CD8-positive, alpha-beta memory T cell (primary cell): ENCODE measurements around the gene SLC10A7. TPM values are rescaled to one million over a fixed set of nuclear protein-coding genes. Genes with fewer than 3 reads are reported as not detected.

Experiments
- CTCF ChIA-PET: fragments of 350-600 bp; sonication (Branson Sonifier 250); formaldehyde crosslinking; loops from one replicate; lab custom pipeline; 2021; ENCODE audit warnings: antibody characterized with exemption; lab: Charles Lee
- POLR2A ChIA-PET: fragments of 350-600 bp; sonication (Branson Sonifier 250); formaldehyde crosslinking; loops from one replicate; lab custom pipeline; 2021; ENCODE audit warnings: antibody characterized with exemption; lab: Charles Lee
- DNase-seq, 5 donors: peaks; one replicate each; pipeline versions ENCODE4 v3.0.0 to v3.0.0-alpha.2; 2020 to 2022; ENCODE audit warnings: mixed read lengths in 1 of 5
- H3K27ac ChIP-seq: one replicate; pipeline ENCODE4 v1.7.0; 2013; ENCODE audit warnings: low read depth, mild to moderate bottlenecking, low read length, moderate library complexity
- H3K27me3 ChIP-seq: 2 replicates; pipeline ENCODE4 v1.7.0; 2013; ENCODE audit warnings: low read length, mild to moderate bottlenecking; ENCODE audit not compliant: insufficient read depth, poor library complexity, severe bottlenecking
- H3K36me3 ChIP-seq: 2 replicates; pipeline ENCODE4 v1.7.0; 2013; ENCODE audit warnings: mild to moderate bottlenecking, low read length, moderate library complexity; ENCODE audit not compliant: insufficient read depth
- H3K4me1 ChIP-seq: 2 replicates; pipeline ENCODE4 v1.7.0; 2013; ENCODE audit warnings: mild to moderate bottlenecking, low read length, moderate library complexity; ENCODE audit not compliant: insufficient read depth
- H3K4me3 ChIP-seq: 2 replicates; pipeline ENCODE4 v1.7.0; 2013; ENCODE audit warnings: mild to moderate bottlenecking, low read length
- H3K9me3 ChIP-seq: 2 replicates; pipeline ENCODE4 v1.7.0; 2013; ENCODE audit warnings: mild to moderate bottlenecking, low read length
- H3K27ac Mint-ChIP-seq, 8 donors: one replicate each; pipeline ENCODE4 v1.8.0; 2020 to 2021; ENCODE audit warnings: mixed read lengths in 8 of 8, mild to moderate bottlenecking in 6 of 8, inconsistent platforms in 3 of 8, moderate library complexity in 3 of 8
- H3K27me3 Mint-ChIP-seq, 2 donors: one replicate each; pipeline ENCODE4 v1.8.0; 2020 to 2021; ENCODE audit warnings: mixed read lengths in 2 of 2, mild to moderate bottlenecking in 1 of 2, moderate library complexity in 1 of 2
- H3K36me3 Mint-ChIP-seq, 3 donors: one replicate each; pipeline ENCODE4 v1.8.0; 2020 to 2021; ENCODE audit warnings: mixed read lengths in 3 of 3, inconsistent platforms in 1 of 3, mild to moderate bottlenecking in 1 of 3
- H3K4me1 Mint-ChIP-seq, 3 donors: one replicate each; pipeline ENCODE4 v1.8.0; 2020 to 2021; ENCODE audit warnings: mixed read lengths in 3 of 3, inconsistent platforms in 1 of 3, mild to moderate bottlenecking in 1 of 3
- H3K4me3 Mint-ChIP-seq, 7 donors: one replicate each; pipeline ENCODE4 v1.8.0; 2020 to 2021; ENCODE audit warnings: mixed read lengths in 7 of 7, mild to moderate bottlenecking in 6 of 7, moderate library complexity in 4 of 7, inconsistent platforms in 2 of 7
- H3K9me3 Mint-ChIP-seq, 5 donors: one replicate each; pipeline ENCODE4 v1.8.0; 2020 to 2022; ENCODE audit warnings: mixed read lengths in 5 of 5, mild to moderate bottlenecking in 3 of 5, moderate library complexity in 2 of 5, inconsistent platforms in 1 of 5
- polyA plus RNA-seq: library from polyadenylated mRNA; unstranded; fragments of 300-500 nt; fragmentation: Illumina TruSeq; gene quantifications from one replicate; pipeline ENCODE4 v1.2.3, GENCODE V29; 2021
- total RNA-seq, 2 experiments: library from RNA; stranded (reverse); gene quantifications; one replicate each; pipeline ENCODE4 v1.2.3, GENCODE V29; 2021

Gene SLC10A7
- total and polyA plus RNA-seq, 3 experiments from 2014 or later: 9.0 to 15.7 (median 13.0) TPM

DNA sequence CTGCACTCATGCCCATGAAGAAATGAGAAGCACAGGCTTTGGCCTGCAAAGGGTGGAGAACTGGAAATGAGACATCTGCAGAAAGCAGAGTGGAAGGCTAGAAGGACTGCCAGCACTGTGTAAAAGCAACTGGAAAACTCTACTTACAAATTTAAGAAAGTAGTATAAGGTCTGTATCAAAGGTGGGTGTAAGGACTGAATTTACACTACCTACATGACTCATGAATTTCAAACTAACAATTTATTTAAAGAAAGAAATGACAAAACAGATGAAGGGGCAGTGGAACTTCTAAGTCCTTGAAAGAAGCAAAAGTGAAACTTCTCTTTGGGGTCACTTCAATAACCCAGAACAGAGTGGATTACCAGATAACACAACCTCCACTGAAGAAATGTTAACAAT, 71.2 kb downstream of the SLC10A7 start:
- Histone ChIP-seq H3K4me3 (no peak overlapping the region), H3K4me1 (no peaks in the 10 kb centered on the region), H3K36me3 (no peaks in the 10 kb centered on the region), H3K27me3 (no peaks in the 10 kb centered on the region), H3K9me3 (no peaks in the 10 kb centered on the region), H3K27ac (no peak overlapping the region)
- Mint-ChIP-seq H3K27me3 (no peaks in the 10 kb centered on the region), H3K4me3 (peak overlapping the region in 6 of 7 donors; percentile 32 to 63 (median 55)), H3K9me3 (no peaks in the 10 kb centered on the region), H3K36me3 (peaks cover 6 to 10% (median 7%) of the 10 kb centered on the region in 3 donors), H3K4me1 (peaks cover 33 to 37% (median 35%) of the 10 kb centered on the region in 3 donors), H3K27ac (peak overlapping the region in 6 of 8 donors; percentile 9 to 53 (median 32))
- DNase-seq: no peak
- ChIA-PET POLR2A (no interaction called here), CTCF (no interaction called here)

DNA sequence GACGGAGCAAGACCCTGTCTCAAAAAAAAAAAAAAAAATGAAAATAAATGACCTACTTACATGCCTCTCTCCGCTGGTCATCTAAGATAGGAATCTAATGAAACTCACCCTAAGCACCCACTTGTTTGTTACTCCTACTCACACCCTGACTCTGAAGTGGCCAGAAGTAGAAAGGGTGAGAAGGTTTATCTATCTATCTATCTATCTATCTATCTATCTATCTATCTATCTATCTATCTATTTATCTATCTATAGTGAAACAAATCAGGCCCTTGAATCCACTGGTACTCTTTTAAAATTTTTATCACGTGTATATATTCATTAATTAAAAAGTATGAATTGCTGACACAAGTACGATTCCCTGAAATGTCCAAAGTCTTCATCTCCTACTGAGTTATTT, 75.2 kb downstream of the SLC10A7 start:
- peaks cover 28 to 30% (median 29%) of the 10 kb centered on the region in 3 donors for H3K4me1 Mint-ChIP-seq
- CTCF ChIA-PET: no interaction called here

DNA sequence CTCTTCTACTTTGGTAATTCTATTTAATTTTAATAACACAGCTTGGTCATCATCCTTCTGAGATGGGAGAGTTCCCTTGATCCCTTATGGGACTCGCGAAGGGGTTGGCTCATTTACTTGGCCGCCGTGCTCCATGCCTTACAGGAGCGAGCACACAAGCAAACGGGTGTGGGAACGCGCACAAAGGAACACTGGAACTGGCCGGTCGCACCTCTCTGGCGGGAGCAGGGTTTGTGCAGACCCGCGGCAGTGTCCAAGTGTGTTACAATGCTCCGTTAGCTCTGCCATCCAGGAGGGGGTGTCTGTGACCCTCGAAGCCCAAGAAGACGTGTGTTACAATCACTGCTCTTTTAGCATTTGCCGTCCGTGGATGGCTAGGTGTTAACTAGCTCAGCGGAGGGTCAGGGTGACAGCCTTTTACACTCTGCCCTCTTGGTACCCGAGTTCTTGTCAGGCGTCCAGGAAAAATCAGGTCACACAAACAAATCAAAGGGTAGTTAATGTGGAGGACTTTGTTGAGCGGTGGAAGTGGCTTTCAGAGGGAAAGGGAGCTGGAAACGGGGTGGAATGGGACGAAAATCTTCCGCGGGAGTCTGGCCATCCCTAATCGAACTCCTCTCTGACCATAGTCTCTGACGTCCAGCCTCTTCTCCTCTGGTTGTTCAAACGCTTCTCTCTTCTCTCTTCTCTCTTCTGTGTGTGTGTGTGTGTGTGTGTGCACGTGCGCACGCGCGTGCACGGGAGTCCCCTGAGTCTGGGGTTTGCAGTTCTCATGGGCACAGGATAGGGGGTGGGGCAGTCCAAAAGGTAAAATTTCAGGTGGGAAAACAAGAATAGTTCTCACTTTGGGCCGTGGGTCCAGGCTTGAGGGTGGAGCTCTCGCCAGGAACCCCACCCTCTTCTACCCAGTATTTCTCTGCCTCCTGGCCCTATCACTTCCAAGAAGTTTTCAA, 76.3 kb downstream of the SLC10A7 start:
- POLR2A ChIA-PET: no interaction called here
- CTCF ChIA-PET: no interaction called here
- H3K4me1 Mint-ChIP-seq: peaks cover 17 to 19% (median 18%) of the 10 kb centered on the region in 3 donors
- Histone ChIP-seq H3K9me3 (no peaks in the 10 kb centered on the region), H3K4me1 (no peaks in the 10 kb centered on the region), H3K27me3 (no peaks in the 10 kb centered on the region), H3K36me3 (no peaks in the 10 kb centered on the region), H3K4me3 (no peak overlapping the region), H3K27ac (no peak overlapping the region)
- H3K4me3 Mint-ChIP-seq: no peak overlapping the region
- no peaks in the 10 kb centered on the region for H3K9me3 Mint-ChIP-seq
- H3K27me3 Mint-ChIP-seq: no peaks in the 10 kb centered on the region
- no peak overlapping the region for H3K27ac Mint-ChIP-seq
- H3K36me3 Mint-ChIP-seq: peaks cover 10 to 15% (median 13%) of the 10 kb centered on the region in 3 donors
- DNase-seq: no peak

More for the DNA sequence above, 75.2 kb downstream of the SLC10A7 start:
- no peak overlapping the region for H3K27ac ChIP-seq
- no peak overlapping the region for H3K4me3 ChIP-seq
- Mint-ChIP-seq H3K36me3 (peaks cover 10 to 14% (median 11%) of the 10 kb centered on the region in 3 donors), H3K27me3 (no peaks in the 10 kb centered on the region), H3K4me3 (no peak overlapping the region), H3K9me3 (no peaks in the 10 kb centered on the region), H3K27ac (no peak overlapping the region)
- no peaks in the 10 kb centered on the region for H3K9me3 ChIP-seq
- no peak for DNase-seq
- H3K4me1 ChIP-seq: no peaks in the 10 kb centered on the region
- no peaks in the 10 kb centered on the region for H3K27me3 ChIP-seq
- POLR2A ChIA-PET: no interaction called here
- no peaks in the 10 kb centered on the region for H3K36me3 ChIP-seq

DNA sequence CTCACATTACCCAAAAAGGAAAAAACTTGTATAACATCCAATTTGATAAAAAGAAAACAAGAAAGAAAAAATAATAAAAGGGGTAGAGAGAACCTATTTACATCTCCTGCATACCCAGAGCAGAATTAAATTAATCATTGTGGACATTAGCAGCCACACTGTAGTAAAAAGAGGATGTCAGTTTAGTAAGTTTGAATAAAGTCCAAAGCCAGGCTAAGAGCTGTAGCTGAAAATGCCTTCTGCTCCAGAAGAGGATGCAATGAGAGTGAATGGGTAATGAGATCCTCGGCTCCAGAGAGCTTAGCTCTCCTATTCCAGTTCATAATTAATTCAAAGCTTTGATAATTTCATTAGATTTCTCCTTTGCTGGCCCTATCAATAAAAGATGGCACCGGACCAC, 78.2 kb downstream of the SLC10A7 start:
- no peak overlapping the region for H3K27ac ChIP-seq
- Mint-ChIP-seq H3K27ac (no peak overlapping the region), H3K9me3 (no peaks in the 10 kb centered on the region), H3K4me1 (peaks cover 0 to 2% (median 0%) of the 10 kb centered on the region in 3 donors), H3K27me3 (no peaks in the 10 kb centered on the region), H3K4me3 (no peak overlapping the region), H3K36me3 (peaks cover 10 to 15% (median 11%) of the 10 kb centered on the region in 3 donors)
- no peaks in the 10 kb centered on the region for H3K4me1 ChIP-seq
- no peaks in the 10 kb centered on the region for H3K9me3 ChIP-seq
- POLR2A ChIA-PET: no interaction called here
- CTCF ChIA-PET: no interaction called here
- no peaks in the 10 kb centered on the region for H3K36me3 ChIP-seq
- DNase-seq: no peak
- H3K27me3 ChIP-seq: no peaks in the 10 kb centered on the region
- no peak overlapping the region for H3K4me3 ChIP-seq

DNA sequence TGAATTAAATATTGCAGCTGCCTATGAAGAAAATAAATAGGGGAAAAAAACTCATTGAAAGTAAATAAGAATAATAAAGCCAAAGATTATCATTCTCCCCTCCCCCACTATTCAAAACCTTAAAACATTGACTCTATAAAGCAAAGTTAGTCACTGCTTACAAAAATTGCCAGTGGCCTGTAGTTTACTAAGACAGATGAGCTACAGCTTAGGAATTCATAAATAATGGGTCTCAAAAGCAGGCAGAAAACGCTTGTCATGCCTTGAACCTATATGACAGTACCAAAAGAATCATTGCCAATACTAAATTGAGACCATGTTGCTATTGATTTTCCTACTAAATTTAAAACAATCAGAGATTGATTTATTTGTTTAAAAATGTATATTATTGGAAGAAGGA, 78.9 kb downstream of the SLC10A7 start:
- CTCF ChIA-PET: no interaction called here

DNA sequence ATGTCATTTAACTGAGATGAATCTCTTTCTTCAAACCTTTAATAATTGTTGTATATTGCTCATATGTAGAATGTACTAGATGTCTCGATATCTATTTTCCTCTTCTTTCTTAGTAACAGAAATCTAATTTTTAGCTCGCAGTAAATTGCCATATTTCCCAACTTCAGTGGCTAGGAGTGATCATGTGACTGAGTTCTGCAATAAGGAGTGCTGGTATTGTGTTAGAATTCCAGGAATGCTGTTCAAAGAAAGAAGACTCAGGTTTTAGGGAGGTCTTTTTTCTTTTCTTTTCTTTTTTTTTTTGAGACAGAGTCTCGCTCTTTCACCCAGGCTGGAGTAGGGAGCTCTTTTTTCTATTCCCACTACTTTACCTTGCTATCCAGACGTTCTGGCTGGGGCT, 81.7 kb downstream of the SLC10A7 start:
- H3K27me3 ChIP-seq: no peaks in the 10 kb centered on the region
- no peak overlapping the region for H3K27ac ChIP-seq
- Mint-ChIP-seq H3K36me3 (peaks cover 0 to 4% (median 2%) of the 10 kb centered on the region in 3 donors), H3K4me3 (no peak overlapping the region), H3K27me3 (no peaks in the 10 kb centered on the region), H3K4me1 (no peaks in the 10 kb centered on the region), H3K9me3 (no peaks in the 10 kb centered on the region), H3K27ac (no peak overlapping the region)
- ChIA-PET CTCF (no interaction called here), POLR2A (no interaction called here)
- no peaks in the 10 kb centered on the region for H3K9me3 ChIP-seq
- no peak overlapping the region for H3K4me3 ChIP-seq
- no peak for DNase-seq
- no peaks in the 10 kb centered on the region for H3K36me3 ChIP-seq
- no peaks in the 10 kb centered on the region for H3K4me1 ChIP-seq

More for the DNA sequence above, 78.9 kb downstream of the SLC10A7 start:
- H3K36me3 ChIP-seq: no peaks in the 10 kb centered on the region
- peaks cover 10 to 15% (median 11%) of the 10 kb centered on the region in 3 donors for H3K36me3 Mint-ChIP-seq
- H3K4me3 Mint-ChIP-seq: no peak overlapping the region
- H3K4me1 Mint-ChIP-seq: no peaks in the 10 kb centered on the region
- POLR2A ChIA-PET: no interaction called here
- no peak overlapping the region for H3K27ac ChIP-seq
- no peaks in the 10 kb centered on the region for H3K27me3 ChIP-seq
- H3K27me3 Mint-ChIP-seq: no peaks in the 10 kb centered on the region
- DNase-seq: no peak
- H3K27ac Mint-ChIP-seq: no peak overlapping the region
- no peaks in the 10 kb centered on the region for H3K9me3 ChIP-seq
- no peaks in the 10 kb centered on the region for H3K9me3 Mint-ChIP-seq
- no peak overlapping the region for H3K4me3 ChIP-seq
- H3K4me1 ChIP-seq: no peaks in the 10 kb centered on the region

DNA sequence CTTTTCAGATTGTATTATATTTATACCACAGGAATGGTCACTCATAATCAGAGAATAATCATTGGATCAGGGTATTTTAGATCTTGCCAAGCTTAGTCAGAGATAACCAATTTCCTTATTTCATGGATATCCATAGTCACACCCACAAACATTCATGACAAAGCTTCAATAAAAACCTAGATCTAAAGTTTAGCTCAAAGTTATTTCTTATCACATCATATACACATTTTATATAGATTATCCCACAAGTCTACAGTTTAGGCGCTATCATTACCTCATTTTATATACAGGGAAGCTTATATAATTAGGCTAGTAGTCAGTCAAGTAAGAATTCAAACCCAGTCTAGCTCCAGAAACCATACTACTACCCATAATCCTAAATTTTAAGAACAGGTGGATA, 82.3 kb downstream of the SLC10A7 start:
- Mint-ChIP-seq H3K27me3 (no peaks in the 10 kb centered on the region), H3K9me3 (no peaks in the 10 kb centered on the region), H3K4me3 (no peak overlapping the region), H3K36me3 (peaks cover 0 to 4% (median 2%) of the 10 kb centered on the region in 3 donors), H3K27ac (no peak overlapping the region), H3K4me1 (no peaks in the 10 kb centered on the region)
- Histone ChIP-seq H3K27ac (no peak overlapping the region), H3K9me3 (no peaks in the 10 kb centered on the region), H3K36me3 (no peaks in the 10 kb centered on the region), H3K27me3 (no peaks in the 10 kb centered on the region), H3K4me3 (no peak overlapping the region), H3K4me1 (no peaks in the 10 kb centered on the region)
- POLR2A ChIA-PET: no interaction called here
- no peak for DNase-seq
- CTCF ChIA-PET: no interaction called here

DNA sequence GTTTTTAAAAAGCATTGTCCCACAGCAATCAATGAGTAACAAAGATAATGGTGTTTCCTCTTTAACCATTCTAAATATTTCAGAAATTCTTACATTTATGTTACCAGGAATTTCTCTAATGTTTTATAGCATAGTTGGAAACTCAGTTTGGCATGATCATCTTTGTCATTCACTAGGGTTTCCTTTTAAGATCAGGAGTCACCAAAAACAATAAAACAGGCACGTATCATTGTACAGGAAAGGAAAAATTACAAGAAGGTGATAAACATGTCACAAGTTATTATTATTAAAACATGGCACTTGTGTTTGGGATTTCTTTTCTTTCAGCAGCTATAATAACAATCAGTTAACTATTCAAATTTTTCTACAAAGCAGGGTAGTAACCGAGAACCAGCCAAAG, 84.0 kb downstream of the SLC10A7 start:
- DNase-seq: no peak

More for the DNA sequence above, 84.0 kb downstream of the SLC10A7 start:
- no peaks in the 10 kb centered on the region for H3K4me1 ChIP-seq
- H3K4me3 ChIP-seq: no peak overlapping the region
- Mint-ChIP-seq H3K27me3 (no peaks in the 10 kb centered on the region), H3K4me1 (no peaks in the 10 kb centered on the region), H3K4me3 (no peak overlapping the region), H3K27ac (no peak overlapping the region), H3K9me3 (no peaks in the 10 kb centered on the region), H3K36me3 (peaks cover 0 to 4% (median 2%) of the 10 kb centered on the region in 3 donors)
- H3K27ac ChIP-seq: no peak overlapping the region
- no peaks in the 10 kb centered on the region for H3K9me3 ChIP-seq
- no peaks in the 10 kb centered on the region for H3K36me3 ChIP-seq
- ChIA-PET CTCF (no interaction called here), POLR2A (no interaction called here)
- no peaks in the 10 kb centered on the region for H3K27me3 ChIP-seq
